Measurements from ENCODE around the gene FOXC2. TPM values are rescaled to one million over a fixed set of nuclear protein-coding genes. Genes with fewer than 3 reads are reported as not detected.

Gene FOXC2
- total and polyA plus RNA-seq, 2 donors (not counting 3 experiments of a cell fraction or from before 2014, with no cell fraction given) = 7.7 to 44.0 TPM

DNA sequence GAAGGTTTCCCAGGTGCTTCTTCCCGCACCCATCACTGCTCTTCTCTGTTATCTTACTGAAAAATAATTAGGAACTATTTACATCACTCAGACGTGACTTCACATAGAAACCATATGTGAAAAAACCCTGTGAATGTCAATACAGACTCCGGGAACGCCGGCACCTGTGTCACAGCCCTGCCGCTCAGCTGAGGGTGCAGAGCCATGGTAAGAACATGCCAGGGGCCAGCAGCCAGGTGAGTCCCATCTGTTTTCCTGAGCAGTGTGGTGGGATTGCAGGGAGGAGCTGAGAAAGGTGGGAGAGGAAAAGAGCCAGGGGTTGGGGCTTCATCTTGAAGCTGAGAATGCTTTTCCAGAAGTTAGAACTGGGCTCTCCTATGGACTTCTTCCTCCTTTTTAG, 42.6 kb upstream of the FOXC2 start:
- H3K27me3 ChIP-seq (ENCODE audit: control insufficient read depth in 2 of 2, insufficient read depth in 2 of 2, low read length in 2 of 2) = no peaks in the 10 kb centered on the region
- CTCF ChIA-PET = no interaction called here

More for the DNA sequence above, 42.6 kb upstream of the FOXC2 start:
- Histone ChIP-seq H3K27ac (ENCODE audit: insufficient read depth, low read depth, low read length) (no peak overlapping the region), H3K9me1 (replicated peaks; ENCODE audit: control insufficient read depth, extremely low read depth, insufficient read depth, low read length) (no peaks in the 10 kb centered on the region), H3K36me3 (ENCODE audit: control insufficient read depth in 2 of 2, extremely low read depth in 1 of 2, insufficient read depth in 2 of 2, low read length in 2 of 2) (no peaks in the 10 kb centered on the region), H3K4me2 (ENCODE audit: insufficient read depth, low read length) (no peak overlapping the region), H3K79me2 (ENCODE audit: control insufficient read depth, insufficient read depth, low read length) (no peaks in the 10 kb centered on the region), H3K4me3 (replicated peaks in 1 of 3; ENCODE audit: insufficient read depth in 1 of 3, low read depth in 1 of 3, low read length in 3 of 3) (no peak overlapping the region), H3K9me3 (replicated peaks; ENCODE audit: control insufficient read depth, insufficient read depth, low read length) (no peaks in the 10 kb centered on the region), H2AFZ (ENCODE audit: low read depth, low read length) (no peak overlapping the region), H4K20me1 (replicated peaks; ENCODE audit: control insufficient read depth, extremely low read depth, insufficient read depth, low read length) (no peaks in the 10 kb centered on the region), H3K4me1 (ENCODE audit: control insufficient read depth, extremely low read depth, insufficient read depth, low read length) (no peaks in the 10 kb centered on the region), H3K9ac (replicated peaks; ENCODE audit: extremely low read depth, insufficient read depth, low read length) (no peak overlapping the region)
- TF ChIP-seq, protein P1, sequence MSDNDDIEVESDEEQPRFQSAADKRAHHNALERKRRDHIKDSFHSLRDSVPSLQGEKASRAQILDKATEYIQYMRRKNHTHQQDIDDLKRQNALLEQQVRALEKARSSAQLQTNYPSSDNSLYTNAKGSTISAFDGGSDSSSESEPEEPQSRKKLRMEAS (IDR thresholded peaks at IDR 0.05; ENCODE audit: insufficient read depth, insufficient read length) = no peak
- TF ChIP-seq JUN (IDR thresholded peaks at IDR 0.05; ENCODE audit: borderline replicate concordance, insufficient read depth, insufficient read length, low read depth) = no peak
- TF ChIP-seq GATA2 (IDR thresholded peaks at IDR 0.05; ENCODE audit: insufficient read depth, insufficient read length, low read depth, low read length) = no peak
- no peak for TF ChIP-seq MYC (IDR thresholded peaks at IDR 0.05; ENCODE audit: low read depth, low read length)
- TF ChIP-seq, protein P2, sequence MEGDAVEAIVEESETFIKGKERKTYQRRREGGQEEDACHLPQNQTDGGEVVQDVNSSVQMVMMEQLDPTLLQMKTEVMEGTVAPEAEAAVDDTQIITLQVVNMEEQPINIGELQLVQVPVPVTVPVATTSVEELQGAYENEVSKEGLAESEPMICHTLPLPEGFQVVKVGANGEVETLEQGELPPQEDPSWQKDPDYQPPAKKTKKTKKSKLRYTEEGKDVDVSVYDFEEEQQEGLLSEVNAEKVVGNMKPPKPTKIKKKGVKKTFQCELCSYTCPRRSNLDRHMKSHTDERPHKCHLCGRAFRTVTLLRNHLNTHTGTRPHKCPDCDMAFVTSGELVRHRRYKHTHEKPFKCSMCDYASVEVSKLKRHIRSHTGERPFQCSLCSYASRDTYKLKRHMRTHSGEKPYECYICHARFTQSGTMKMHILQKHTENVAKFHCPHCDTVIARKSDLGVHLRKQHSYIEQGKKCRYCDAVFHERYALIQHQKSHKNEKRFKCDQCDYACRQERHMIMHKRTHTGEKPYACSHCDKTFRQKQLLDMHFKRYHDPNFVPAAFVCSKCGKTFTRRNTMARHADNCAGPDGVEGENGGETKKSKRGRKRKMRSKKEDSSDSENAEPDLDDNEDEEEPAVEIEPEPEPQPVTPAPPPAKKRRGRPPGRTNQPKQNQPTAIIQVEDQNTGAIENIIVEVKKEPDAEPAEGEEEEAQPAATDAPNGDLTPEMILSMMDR (IDR thresholded peaks at IDR 0.05; ENCODE audit: extremely low read depth in 1 of 2, insufficient read depth in 1 of 2, low read depth in 1 of 2, low read length in 2 of 2) = no peak
- no peak for TF ChIP-seq EZH2 (IDR thresholded peaks at IDR 0.05; ENCODE audit: borderline replicate concordance, low read depth, low read length, severe bottlenecking)
- no peak for TF ChIP-seq POLR2AphosphoS5 (IDR thresholded peaks at IDR 0.05; ENCODE audit: insufficient read depth, low read depth, low read length)
- no peak for TF ChIP-seq FOS (IDR thresholded peaks at IDR 0.05; ENCODE audit: borderline replicate concordance, insufficient read depth, low read length)
- TF ChIP-seq POLR2A (IDR thresholded peaks at IDR 0.05; ENCODE audit: low read depth, low read length) = no peak
- POLR2A ChIA-PET = no interaction called here
- BruUV-seq (replicated peaks) = no TSS peak
- intact Hi-C loops (cut with micrococcal nuclease) (no loop called here), dilution Hi-C loops (cut with MboI; ENCODE audit: extremely low pct_ligation_motif_present, low sequenced_read_pairs) (no loop called here)
- DNase-seq (ENCODE audit: low read depth, low spot score) (no peak), FAIRE-seq (no peak)

Measured in endothelial cell of umbilical vein (primary cell).